ENCODE measurements around the gene APBB2. TPM values are rescaled to one million over a fixed set of nuclear protein-coding genes. Genes with fewer than 3 reads are reported as not detected.

APBB2 gene
- total and polyA plus RNA-seq, 4 donors: 4.8 to 31.5 (median 11.2) TPM

DNA sequence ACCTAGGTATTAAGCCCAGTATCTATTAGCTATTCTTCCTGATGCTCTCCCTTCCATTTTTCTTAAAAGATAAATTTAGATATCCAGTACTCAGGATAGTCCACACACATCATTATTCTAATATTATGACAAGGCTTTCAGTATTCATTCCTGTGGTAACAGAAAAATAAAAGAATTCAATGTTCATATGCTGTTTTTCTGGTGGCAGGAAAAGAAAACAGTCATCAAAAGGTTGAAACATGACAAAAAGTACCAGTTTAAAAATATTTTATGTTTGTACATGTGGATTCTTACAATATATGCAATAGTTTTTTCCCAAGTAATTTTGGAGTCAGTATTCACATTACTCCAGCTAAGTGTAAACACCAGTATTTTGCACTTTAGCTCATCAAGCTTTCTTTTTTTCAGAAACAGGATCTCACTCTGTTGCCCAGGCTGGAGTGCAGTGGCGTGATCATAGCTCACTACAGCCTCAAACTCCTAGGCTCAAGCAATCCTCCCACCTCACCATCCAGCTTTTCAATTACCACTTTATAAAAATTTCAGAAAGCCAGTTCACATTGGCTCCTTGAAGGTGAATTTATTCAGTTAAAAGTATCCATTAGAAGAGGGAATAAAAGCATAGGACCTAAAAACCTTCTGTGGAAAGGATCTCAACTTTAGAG, 2.3 kb downstream of the APBB2 start:
- DNase-seq (ENCODE audit: low spot score): no peak
- Histone ChIP-seq H3K36me3 (ENCODE audit: control insufficient read depth in 4 of 4, insufficient read depth in 3 of 4, low read depth in 1 of 4, low read length in 3 of 4) (peaks cover 0 to 1% (median 0%) of the 10 kb centered on the region in 4 donors), H3K27ac (ENCODE audit: low read depth in 1 of 2, low read length in 2 of 2) (peak overlapping the region in 1 of 2 donors; percentile 13), H3K9me3 (ENCODE audit: control insufficient read depth in 4 of 4, low read length in 3 of 4) (no peaks in the 10 kb centered on the region), H3K27me3 (ENCODE audit: control insufficient read depth in 4 of 4, insufficient read depth in 4 of 4, low read length in 3 of 4) (no peaks in the 10 kb centered on the region), H3K4me1 (ENCODE audit: control insufficient read depth in 4 of 4, insufficient read depth in 4 of 4, low read length in 3 of 4) (peaks cover 4 to 47% (median 39%) of the 10 kb centered on the region in 4 donors), H3K4me3 (ENCODE audit: low read depth in 1 of 3, low read length in 3 of 3) (peak overlapping the region in 2 of 3 donors; percentile 18 to 86), H3K9ac (ENCODE audit: low read depth in 1 of 2, low read length in 2 of 2) (no peak overlapping the region)
- WGBS: 79% methylated on average over 1 of the region's 1 CpG
- TF ChIP-seq, protein P1, sequence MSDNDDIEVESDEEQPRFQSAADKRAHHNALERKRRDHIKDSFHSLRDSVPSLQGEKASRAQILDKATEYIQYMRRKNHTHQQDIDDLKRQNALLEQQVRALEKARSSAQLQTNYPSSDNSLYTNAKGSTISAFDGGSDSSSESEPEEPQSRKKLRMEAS (IDR thresholded peaks at IDR 0.05): peak; percentile 4
- TF ChIP-seq SP1 (IDR thresholded peaks at IDR 0.05) (no peak), FOXA1 (IDR thresholded peaks at IDR 0.05) (no peak), FOXA2 (IDR thresholded peaks at IDR 0.05) (no peak)

GRCh38 chr4:41209901-41210300, 4.4 kb downstream of the APBB2 start:
- Histone ChIP-seq H3K9ac (ENCODE audit: low read depth in 1 of 2, low read length in 2 of 2) (no peak overlapping the region), H3K27ac (ENCODE audit: low read depth in 1 of 2, low read length in 2 of 2) (peak overlapping the region; percentile 39 to 66), H3K4me3 (ENCODE audit: low read depth in 1 of 3, low read length in 3 of 3) (no peak overlapping the region), H3K36me3 (ENCODE audit: control insufficient read depth in 4 of 4, insufficient read depth in 3 of 4, low read depth in 1 of 4, low read length in 3 of 4) (peaks cover 0 to 1% (median 0%) of the 10 kb centered on the region in 4 donors), H3K9me3 (ENCODE audit: control insufficient read depth in 4 of 4, low read length in 3 of 4) (no peaks in the 10 kb centered on the region), H3K4me1 (ENCODE audit: control insufficient read depth in 4 of 4, insufficient read depth in 4 of 4, low read length in 3 of 4) (peaks cover 4 to 41% (median 31%) of the 10 kb centered on the region in 4 donors), H3K27me3 (ENCODE audit: control insufficient read depth in 4 of 4, insufficient read depth in 4 of 4, low read length in 3 of 4) (no peaks in the 10 kb centered on the region)
- 55% methylated on average over 9 of the region's 9 CpGs for WGBS
- DNase-seq (ENCODE audit: low spot score): no peak
- TF ChIP-seq ZBTB33 (IDR thresholded peaks at IDR 0.05) (no peak), FOXA2 (IDR thresholded peaks at IDR 0.05) (no peak), TAF1 (conservative IDR thresholded peaks at IDR 0.05) (no peak), RAD21 (IDR thresholded peaks at IDR 0.05) (peak; percentile 25 to 30), GABPA (IDR thresholded peaks at IDR 0.05 in 1 of 2, conservative IDR thresholded peaks at IDR 0.05 in 1 of 2) (no peak), JUND (IDR thresholded peaks at IDR 0.05) (no peak), EGR1 (IDR thresholded peaks at IDR 0.05; ENCODE audit: low read depth in 2 of 2) (no peak), REST (IDR thresholded peaks at IDR 0.05) (no peak), NR2F2 (IDR thresholded peaks at IDR 0.05) (no peak), HNF4G (IDR thresholded peaks at IDR 0.05) (no peak), RXRA (IDR thresholded peaks at IDR 0.05) (peak; percentile 66 to 75), SP1 (IDR thresholded peaks at IDR 0.05) (no peak), HNF4A (conservative IDR thresholded peaks at IDR 0.05) (peak; percentile 71 to 83), FOXA1 (IDR thresholded peaks at IDR 0.05) (no peak), YY1 (IDR thresholded peaks at IDR 0.05) (peak; percentile 20)
- TF ChIP-seq, protein P2, sequence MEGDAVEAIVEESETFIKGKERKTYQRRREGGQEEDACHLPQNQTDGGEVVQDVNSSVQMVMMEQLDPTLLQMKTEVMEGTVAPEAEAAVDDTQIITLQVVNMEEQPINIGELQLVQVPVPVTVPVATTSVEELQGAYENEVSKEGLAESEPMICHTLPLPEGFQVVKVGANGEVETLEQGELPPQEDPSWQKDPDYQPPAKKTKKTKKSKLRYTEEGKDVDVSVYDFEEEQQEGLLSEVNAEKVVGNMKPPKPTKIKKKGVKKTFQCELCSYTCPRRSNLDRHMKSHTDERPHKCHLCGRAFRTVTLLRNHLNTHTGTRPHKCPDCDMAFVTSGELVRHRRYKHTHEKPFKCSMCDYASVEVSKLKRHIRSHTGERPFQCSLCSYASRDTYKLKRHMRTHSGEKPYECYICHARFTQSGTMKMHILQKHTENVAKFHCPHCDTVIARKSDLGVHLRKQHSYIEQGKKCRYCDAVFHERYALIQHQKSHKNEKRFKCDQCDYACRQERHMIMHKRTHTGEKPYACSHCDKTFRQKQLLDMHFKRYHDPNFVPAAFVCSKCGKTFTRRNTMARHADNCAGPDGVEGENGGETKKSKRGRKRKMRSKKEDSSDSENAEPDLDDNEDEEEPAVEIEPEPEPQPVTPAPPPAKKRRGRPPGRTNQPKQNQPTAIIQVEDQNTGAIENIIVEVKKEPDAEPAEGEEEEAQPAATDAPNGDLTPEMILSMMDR (IDR thresholded peaks at IDR 0.05; ENCODE audit: low read depth, low read length, missing input control): no peak
- TF ChIP-seq, protein P3, sequence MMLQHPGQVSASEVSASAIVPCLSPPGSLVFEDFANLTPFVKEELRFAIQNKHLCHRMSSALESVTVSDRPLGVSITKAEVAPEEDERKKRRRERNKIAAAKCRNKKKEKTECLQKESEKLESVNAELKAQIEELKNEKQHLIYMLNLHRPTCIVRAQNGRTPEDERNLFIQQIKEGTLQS (IDR thresholded peaks at IDR 0.05): no peak

All from liver (tissue), 9 donors.